Astrocyte of the cerebellum (primary cell): Measurements from ENCODE around the gene ZIC4.

Experiments used
- DNase-seq: peaks from one replicate; pipeline ENCODE4 v3.0.0-alpha.2; 2011; ENCODE audit warnings: low read depth
- H3K4me3 ChIP-seq: 2 replicates; pipeline ENCODE4 v1.5.1; 2011; ENCODE audit warnings: mild to moderate bottlenecking, low read depth, low read length, moderate library complexity
- in situ Hi-C: cut with HindIII; loops from 2 replicates; pipeline ENCODE4 v1.10.0; 2017; ENCODE audit warnings: low sequenced_read_pairs
- TF ChIP-seq, protein P1 (sequence below): IDR thresholded peaks from 2 replicates; pipeline ENCODE4 v1.5.1; 2012; ENCODE audit warnings: low read length, low read depth, moderate library complexity, mild to moderate bottlenecking; ENCODE audit errors: missing control alignments

The ZIC4 gene

DNA sequence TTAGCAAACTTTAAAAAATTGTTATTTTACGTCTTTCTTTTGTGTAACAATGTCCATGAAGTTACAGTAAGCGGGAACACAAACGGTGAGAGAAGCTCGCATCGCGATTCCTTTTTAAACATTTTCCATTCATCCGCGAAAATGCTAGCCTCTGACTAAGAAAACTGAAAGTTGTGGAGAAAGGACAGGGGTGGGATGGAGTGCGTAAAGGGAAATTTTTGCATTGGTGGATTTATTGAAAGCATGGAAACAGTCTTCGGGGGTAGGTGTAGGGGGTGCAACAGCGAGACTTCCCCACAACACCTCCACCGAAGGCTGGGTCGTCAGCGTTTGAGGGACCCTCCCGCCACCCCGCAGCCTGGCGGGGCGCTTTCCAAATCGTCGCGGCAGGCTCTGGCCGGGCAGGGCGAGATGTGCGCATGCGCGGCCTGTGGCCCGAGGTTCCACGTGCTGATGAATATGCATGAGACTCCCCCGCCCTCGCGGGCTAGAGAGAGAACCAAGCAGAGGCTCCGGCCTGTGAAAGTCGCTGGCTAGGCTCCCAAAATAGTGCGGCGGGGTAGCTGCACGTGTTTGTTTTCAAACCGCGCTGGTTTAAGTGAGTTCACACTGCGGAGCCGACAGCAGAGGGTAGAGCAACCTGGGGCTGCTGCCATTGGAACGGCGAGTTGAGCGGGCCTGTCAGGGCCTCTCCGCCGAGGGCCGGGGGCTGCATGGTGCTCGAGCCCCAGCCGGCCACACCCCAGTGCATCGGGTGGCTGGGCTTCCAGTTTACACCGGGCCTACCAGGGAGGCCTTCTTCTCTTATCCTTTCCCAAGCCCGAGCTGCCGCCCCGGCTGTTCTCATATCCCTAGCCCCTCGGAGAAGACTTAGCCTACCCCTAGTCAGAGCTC is 12.7 kb upstream of the ZIC4 start:
- peak overlapping the region; percentile 22 for H3K4me3 ChIP-seq
- TF ChIP-seq, protein P1, sequence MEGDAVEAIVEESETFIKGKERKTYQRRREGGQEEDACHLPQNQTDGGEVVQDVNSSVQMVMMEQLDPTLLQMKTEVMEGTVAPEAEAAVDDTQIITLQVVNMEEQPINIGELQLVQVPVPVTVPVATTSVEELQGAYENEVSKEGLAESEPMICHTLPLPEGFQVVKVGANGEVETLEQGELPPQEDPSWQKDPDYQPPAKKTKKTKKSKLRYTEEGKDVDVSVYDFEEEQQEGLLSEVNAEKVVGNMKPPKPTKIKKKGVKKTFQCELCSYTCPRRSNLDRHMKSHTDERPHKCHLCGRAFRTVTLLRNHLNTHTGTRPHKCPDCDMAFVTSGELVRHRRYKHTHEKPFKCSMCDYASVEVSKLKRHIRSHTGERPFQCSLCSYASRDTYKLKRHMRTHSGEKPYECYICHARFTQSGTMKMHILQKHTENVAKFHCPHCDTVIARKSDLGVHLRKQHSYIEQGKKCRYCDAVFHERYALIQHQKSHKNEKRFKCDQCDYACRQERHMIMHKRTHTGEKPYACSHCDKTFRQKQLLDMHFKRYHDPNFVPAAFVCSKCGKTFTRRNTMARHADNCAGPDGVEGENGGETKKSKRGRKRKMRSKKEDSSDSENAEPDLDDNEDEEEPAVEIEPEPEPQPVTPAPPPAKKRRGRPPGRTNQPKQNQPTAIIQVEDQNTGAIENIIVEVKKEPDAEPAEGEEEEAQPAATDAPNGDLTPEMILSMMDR = no peak
- in situ Hi-C loops = no loop called here
- peak; percentile 99 for DNase-seq

DNA sequence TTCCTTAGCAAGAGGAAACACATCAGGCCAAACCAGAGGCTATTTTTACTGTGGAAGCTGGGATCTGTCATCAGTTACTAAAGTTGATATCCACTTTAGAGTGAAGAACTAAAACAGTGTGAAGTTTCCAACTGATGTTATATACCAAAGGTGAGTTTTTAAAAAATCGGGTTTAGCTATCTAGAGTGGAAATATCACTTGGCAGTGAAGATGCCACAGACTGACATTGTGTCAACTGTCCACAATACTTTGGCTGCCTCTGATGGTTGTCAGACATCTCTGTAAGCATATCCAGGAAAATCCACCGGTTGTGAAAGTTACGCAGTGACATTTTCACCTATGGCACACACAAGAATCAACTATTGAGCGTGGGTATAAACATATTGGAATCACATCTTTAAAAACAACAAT is 12.0 kb upstream of the ZIC4 start:
- in situ Hi-C loops = no loop called here
- DNase-seq = no peak
- TF ChIP-seq, protein P1 = no peak
- peak overlapping the region; percentile 22 for H3K4me3 ChIP-seq

DNA sequence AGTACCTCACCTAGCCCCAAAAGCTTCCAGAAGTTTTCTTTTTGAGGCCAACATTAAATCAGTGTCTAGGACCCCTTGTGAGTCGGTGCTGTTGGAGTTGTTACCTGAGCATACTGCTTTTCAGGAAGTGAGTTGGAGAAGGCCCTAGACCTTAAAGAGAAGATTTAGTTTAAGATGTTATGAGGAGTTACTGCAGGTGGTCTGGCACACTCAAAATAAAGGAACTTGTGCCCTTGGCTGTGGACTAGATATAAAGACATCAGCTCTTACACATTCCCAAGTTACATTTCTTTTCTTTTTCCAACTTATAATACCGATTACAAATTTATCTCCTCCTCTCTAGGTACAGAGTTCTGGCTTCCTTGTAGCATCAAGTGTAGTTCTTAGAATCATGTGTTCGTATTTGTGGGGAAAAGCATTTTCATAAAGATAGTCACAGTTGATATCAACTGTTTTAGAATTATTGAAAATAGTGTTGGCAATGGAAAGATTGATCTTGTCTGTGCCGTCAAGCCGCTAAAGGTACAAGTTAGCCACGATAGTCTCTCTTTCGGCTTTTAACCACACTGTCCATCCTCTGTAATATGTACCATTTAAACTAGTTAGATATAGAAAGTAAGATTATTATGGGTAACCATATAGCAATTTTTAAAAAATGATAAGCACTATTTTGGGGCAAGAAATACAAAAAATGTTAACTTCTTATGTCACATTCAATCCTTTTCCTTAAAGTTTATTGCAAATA is 11.4 kb upstream of the ZIC4 start:
- in situ Hi-C loops = no loop called here
- TF ChIP-seq, protein P1 = no peak
- no peak for DNase-seq
- no peak overlapping the region for H3K4me3 ChIP-seq

DNA sequence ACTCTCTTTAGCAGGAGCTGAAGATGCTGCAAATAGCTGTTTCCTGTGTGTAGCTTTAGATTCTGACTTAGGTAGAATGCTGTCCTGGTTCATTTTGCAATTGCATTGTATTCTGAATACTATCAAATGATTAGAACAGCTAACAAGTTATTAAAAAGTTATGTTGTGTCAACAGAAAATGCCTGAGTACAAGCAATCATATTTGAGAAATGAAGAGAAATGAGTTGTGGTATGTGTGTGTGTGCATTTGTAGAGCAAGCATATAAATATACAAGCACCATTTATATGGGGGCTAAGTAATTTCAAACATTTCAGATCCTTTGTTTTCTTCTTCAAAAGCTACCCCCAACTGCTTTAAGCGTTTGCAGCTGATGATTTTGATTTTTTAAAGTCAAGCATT is 10.6 kb upstream of the ZIC4 start:
- H3K4me3 ChIP-seq = no peak overlapping the region
- TF ChIP-seq, protein P1 = no peak
- no peak for DNase-seq
- in situ Hi-C loops = no loop called here

DNA sequence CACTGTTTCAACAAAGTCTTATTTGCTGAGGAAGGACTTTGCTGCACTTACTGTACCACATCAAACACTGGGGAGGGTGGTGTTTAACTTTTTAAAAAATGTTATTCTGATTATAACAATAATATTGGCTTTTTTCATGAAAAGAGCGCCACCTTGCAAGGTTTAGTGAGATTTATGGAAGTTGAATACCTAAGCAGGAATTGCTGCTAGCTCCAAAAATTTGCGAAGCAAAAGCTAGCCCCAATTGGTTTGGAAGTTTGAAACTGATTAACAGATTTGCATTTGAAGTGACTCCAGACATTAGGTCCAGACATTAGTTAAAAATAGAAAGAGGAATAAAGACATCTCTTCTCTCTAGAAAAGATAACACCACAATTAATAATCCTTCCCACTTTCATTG is 9.5 kb upstream of the ZIC4 start:
- in situ Hi-C loops = no loop called here
- H3K4me3 ChIP-seq = no peak overlapping the region
- no peak for DNase-seq
- TF ChIP-seq, protein P1 = peak; percentile 40

DNA sequence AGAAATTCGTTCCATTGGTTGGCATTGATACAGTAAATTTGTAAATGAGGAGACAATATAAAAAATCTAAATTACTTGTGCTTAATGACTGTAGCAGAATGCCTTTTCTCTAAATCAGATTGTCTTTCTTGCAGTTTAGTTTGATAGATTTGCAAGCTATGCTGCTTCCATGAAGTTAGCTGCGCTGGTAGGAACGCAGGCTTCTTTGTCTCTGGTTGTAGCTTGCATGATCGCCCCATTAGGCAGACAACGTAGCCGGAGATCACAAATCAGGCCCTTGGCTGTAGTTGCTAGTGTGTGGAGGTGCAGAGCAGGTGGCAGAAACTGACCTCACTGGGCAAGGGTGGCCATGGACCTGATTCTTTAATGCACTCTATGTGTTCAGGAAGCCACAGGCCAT is 8.9 kb upstream of the ZIC4 start:
- TF ChIP-seq, protein P1 = no peak
- no peak for DNase-seq
- in situ Hi-C loops = no loop called here
- H3K4me3 ChIP-seq = peak overlapping the region; percentile 96
